SU-DHL-6 (cell line): Measurements from ENCODE around the gene KLRD1.

Experiments used
- H2AFZ ChIP-seq: fragments of 200-600 bp; sonication (generic); 2 replicates; pipeline ENCODE4 v1.6.1; 2014; ENCODE audit warnings: low read depth, mild to moderate bottlenecking, moderate library complexity, mixed read lengths, antibody characterized with exemption, low read length; ENCODE audit not compliant: severe bottlenecking
- H3F3A ChIP-seq: fragments of 200-600 bp; shearing (Covaris generic); 2 replicates; pipeline ENCODE4 v1.6.0; 2016; ENCODE audit warnings: antibody characterized with exemption, mild to moderate bottlenecking; ENCODE audit not compliant: insufficient read depth
- H3K27ac ChIP-seq: fragments of 200-600 bp; sonication (generic); 2 replicates; pipeline ENCODE4 v1.5.1; 2016; ENCODE audit warnings: low read depth, mild to moderate bottlenecking, low read length, moderate library complexity, mixed read lengths
- H3K27me3 ChIP-seq: fragments of 200-600 bp; sonication (generic), shearing (Covaris generic); 2 replicates; pipeline ENCODE4 v1.6.0; 2014; ENCODE audit warnings: mild to moderate bottlenecking, low read length
- H3K36me3 ChIP-seq: fragments of 200-600 bp; sonication (generic); 2 replicates; pipeline ENCODE4 v1.6.1; 2014; ENCODE audit warnings: mild to moderate bottlenecking, low read length, mixed read lengths
- H3K4me2 ChIP-seq: fragments of 300-600, 200-600 bp; shearing (Covaris generic), sonication (generic); 2 replicates; pipeline ENCODE4 v1.6.0; 2014; ENCODE audit warnings: low read length, low read depth, mild to moderate bottlenecking; ENCODE audit not compliant: poor library complexity, severe bottlenecking
- H3K4me3 ChIP-seq: fragments of 200-600 bp; sonication (generic); 2 replicates; pipeline ENCODE4 v1.5.1; 2014; ENCODE audit warnings: antibody characterized with exemption, low read length, mild to moderate bottlenecking, mixed read lengths; ENCODE audit not compliant: insufficient read depth, poor library complexity, severe bottlenecking
- H3K79me2 ChIP-seq: fragments of 200-600 bp; sonication (generic); 2 replicates; pipeline ENCODE4 v1.6.1; 2014; ENCODE audit warnings: mild to moderate bottlenecking, low read length, moderate library complexity; ENCODE audit not compliant: insufficient read depth
- H3K9ac ChIP-seq: fragments of 200-600 bp; sonication (generic); 2 replicates; pipeline ENCODE4 v1.7.0; 2014; ENCODE audit warnings: mild to moderate bottlenecking, low read length
- H3K9me2 ChIP-seq: fragments of 200-600 bp; sonication (generic); replicated peaks from 2 replicates; pipeline ENCODE4 v1.6.1; 2014; ENCODE audit warnings: low read length; ENCODE audit not compliant: insufficient read depth
- H3K9me3 ChIP-seq: fragments of 200-600 bp; sonication (generic); 2 replicates; pipeline ENCODE4 v1.6.1; 2014; ENCODE audit warnings: low read length, mixed read lengths; ENCODE audit not compliant: insufficient read depth
- H4K20me1 ChIP-seq: fragments of 200-600 bp; sonication (generic); 2 replicates; pipeline ENCODE4 v1.6.1; 2014; ENCODE audit warnings: low read depth, mild to moderate bottlenecking, antibody characterized with exemption, low read length, moderate library complexity, mixed read lengths
- CTCF ChIP-seq: fragments of 200-600 bp; sonication (generic); IDR thresholded peaks from one replicate; pipeline ENCODE4 v1.5.1; 2017; ENCODE audit warnings: antibody characterized with exemption, mild to moderate bottlenecking, low read length, moderate library complexity; ENCODE audit not compliant: insufficient read depth, poor library complexity, severe bottlenecking
- EZH2phosphoT487 ChIP-seq: fragments of 200-600 bp; sonication (generic), shearing (Covaris generic); conservative IDR thresholded peaks from 2 replicates; pipeline ENCODE4 v1.6.1; 2018; ENCODE audit warnings: mild to moderate bottlenecking, antibody characterized with exemption, low read length, moderate library complexity, mixed read lengths

The KLRD1 gene

DNA sequence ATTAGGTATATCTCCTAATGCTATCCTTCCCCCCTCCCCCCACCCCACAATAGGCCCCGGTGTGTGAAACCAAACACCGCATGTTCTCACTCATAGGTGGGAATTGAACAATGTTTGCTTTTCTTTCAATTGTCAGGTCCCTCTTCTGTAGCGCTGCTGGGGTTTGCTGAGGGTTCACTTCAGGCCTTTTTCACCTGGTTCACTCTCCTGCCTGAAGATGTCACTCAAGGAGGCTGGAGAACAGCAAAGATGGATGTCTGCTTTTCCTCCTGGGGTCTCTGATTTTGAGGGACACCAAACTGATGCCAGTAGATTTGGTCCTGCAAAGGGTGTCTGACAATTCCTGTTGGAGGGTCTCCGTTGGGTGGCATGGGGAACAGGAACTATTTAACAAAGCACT, 46.4 kb downstream of the KLRD1 start:
- H2AFZ ChIP-seq = no peak overlapping the region
- H3K27ac ChIP-seq = no peak overlapping the region

DNA sequence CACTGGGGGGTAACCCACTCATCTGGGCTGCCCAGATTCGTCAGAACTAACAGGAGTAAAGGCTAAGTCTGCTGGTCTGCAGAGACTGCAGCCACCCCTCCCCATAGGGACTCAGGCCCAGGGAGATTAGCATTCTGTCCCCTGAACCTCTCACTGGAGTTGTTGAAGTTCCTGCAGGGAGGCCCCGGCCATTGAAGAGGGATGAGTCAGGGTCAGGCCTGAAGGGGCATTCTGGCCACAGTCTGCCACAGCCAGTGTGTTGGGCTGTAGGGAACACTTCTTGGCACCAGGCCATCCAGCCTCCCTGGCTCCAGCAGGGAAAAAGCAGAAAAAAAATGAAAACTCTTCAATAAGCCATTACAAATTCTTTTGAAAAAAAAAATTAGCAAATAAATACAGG, 46.8 kb downstream of the KLRD1 start:
- Histone ChIP-seq H3K27me3 (no peaks in the 10 kb centered on the region), H3K79me2 (no peaks in the 10 kb centered on the region), H3K36me3 (no peaks in the 10 kb centered on the region), H3K4me2 (no peak overlapping the region), H3K9me3 (no peaks in the 10 kb centered on the region), H3F3A (no peaks in the 10 kb centered on the region), H3K9me2 (no peaks in the 10 kb centered on the region), H4K20me1 (no peaks in the 10 kb centered on the region), H3K4me3 (no peak overlapping the region), H2AFZ (no peak overlapping the region), H3K9ac (no peak overlapping the region), H3K27ac (no peak overlapping the region)
- no peak for TF ChIP-seq EZH2phosphoT487
- TF ChIP-seq CTCF = no peak

More for the DNA sequence above, 46.4 kb downstream of the KLRD1 start:
- H3K4me2 ChIP-seq = no peak overlapping the region
- H3K4me3 ChIP-seq = no peak overlapping the region
- no peaks in the 10 kb centered on the region for H4K20me1 ChIP-seq
- H3K9ac ChIP-seq = no peak overlapping the region
- no peaks in the 10 kb centered on the region for H3K79me2 ChIP-seq
- no peaks in the 10 kb centered on the region for H3K27me3 ChIP-seq
- no peaks in the 10 kb centered on the region for H3K9me2 ChIP-seq
- no peaks in the 10 kb centered on the region for H3K9me3 ChIP-seq
- H3K36me3 ChIP-seq = no peaks in the 10 kb centered on the region
- no peak for TF ChIP-seq CTCF
- TF ChIP-seq EZH2phosphoT487 = no peak
- H3F3A ChIP-seq = no peaks in the 10 kb centered on the region

DNA sequence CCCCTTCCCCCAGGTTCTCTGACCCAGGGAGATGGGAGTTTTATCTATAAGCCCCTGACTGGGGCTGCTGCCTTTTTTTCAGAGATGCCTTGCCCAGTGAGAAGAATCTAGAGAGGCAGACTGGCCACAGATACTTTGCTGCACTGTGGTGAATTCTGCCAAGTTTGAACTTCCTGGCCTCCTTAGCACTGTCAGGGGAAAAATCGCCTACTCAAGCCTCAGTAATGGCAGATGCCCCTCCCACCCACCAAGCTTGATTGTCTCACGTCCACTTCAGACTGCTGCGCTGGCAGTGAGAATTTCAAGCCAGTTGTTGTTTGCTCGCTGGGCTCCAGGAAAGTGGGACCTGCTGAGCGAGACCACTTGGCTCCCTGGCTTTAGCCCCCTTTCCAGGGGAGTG, 50.5 kb downstream of the KLRD1 start:
- Histone ChIP-seq H3K27me3 (no peaks in the 10 kb centered on the region), H2AFZ (no peak overlapping the region), H3K9ac (no peak overlapping the region), H4K20me1 (no peaks in the 10 kb centered on the region), H3K4me3 (no peak overlapping the region), H3K9me3 (no peaks in the 10 kb centered on the region), H3K9me2 (no peaks in the 10 kb centered on the region), H3K36me3 (no peaks in the 10 kb centered on the region), H3F3A (no peaks in the 10 kb centered on the region), H3K4me2 (no peak overlapping the region), H3K79me2 (no peaks in the 10 kb centered on the region), H3K27ac (no peak overlapping the region)
- TF ChIP-seq EZH2phosphoT487 (no peak), CTCF (no peak)
